Measurements from ENCODE around the gene PLCB1.

The PLCB1 gene

GRCh38 chr20:8801686-8802085, 669.6 kb downstream of the PLCB1 start:
- no peak for TF ChIP-seq CTCF (IDR thresholded peaks at IDR 0.05)

- no peak for TF ChIP-seq CTCF (IDR thresholded peaks at IDR 0.05)
These were observed 671.0 kb downstream of the PLCB1 start for GRCh38 chr20:8803065-8803464.

GRCh38 chr20:8803941-8804340, 671.9 kb downstream of the PLCB1 start:
- no peak for TF ChIP-seq CTCF (IDR thresholded peaks at IDR 0.05)

GRCh38 chr20:8805737-8806442, 673.8 kb downstream of the PLCB1 start:
- no peak for TF ChIP-seq CTCF (IDR thresholded peaks at IDR 0.05)

- TF ChIP-seq CTCF (IDR thresholded peaks at IDR 0.05), result no peak
These were observed 675.6 kb downstream of the PLCB1 start for GRCh38 chr20:8807480-8808201.

- no peak for TF ChIP-seq CTCF (IDR thresholded peaks at IDR 0.05)
These were observed 676.1 kb downstream of the PLCB1 start for GRCh38 chr20:8808202-8808535.

GRCh38 chr20:8809107-8809953, 677.3 kb downstream of the PLCB1 start:
- TF ChIP-seq CTCF (IDR thresholded peaks at IDR 0.05), result no peak

Data from LNCAP (cell line).